Amniotic epithelial cell (primary cell): ENCODE measurements around the gene PTPRE.

Experiments
- DNase-seq: peaks from one replicate; pipeline ENCODE4 v3.0.0-alpha.2; 2010; ENCODE audit warnings: low read depth

Gene PTPRE

GRCh38 chr10:128125416-128125943 is 218.6 kb downstream of the PTPRE start:
- DNase-seq: no peak

- peak; percentile 79 for DNase-seq
Observed at GRCh38 chr10:128125944-128126764, 219.3 kb downstream of the PTPRE start, which contains the start of gene MKI67. Gene MKI67 (minus strand): TSS chr10:128126423. CDS start chr10:128125667, 756 bp downstream.

- no peak for DNase-seq
Observed at GRCh38 chr10:128128582-128128981, 221.7 kb downstream of the PTPRE start.

GRCh38 chr10:128130051-128130450 is 223.1 kb downstream of the PTPRE start:
- peak; percentile 34 for DNase-seq
